DOHH2 (cell line): Measurements from ENCODE around the gene PGM2.

Experiments used
- H3F3A ChIP-seq: fragments of 200-600 bp; sonication (generic), shearing (Covaris generic); 2 replicates; pipeline ENCODE4 v1.6.0; 2016; ENCODE audit warnings: antibody characterized with exemption, mild to moderate bottlenecking; ENCODE audit not compliant: control insufficient read depth, insufficient read depth
- H3K27ac ChIP-seq: fragments of 200-600 bp; sonication (generic); 2 replicates; pipeline ENCODE4 v1.5.1; 2014; ENCODE audit warnings: low read depth, mild to moderate bottlenecking, low read length, moderate library complexity
- H3K27me3 ChIP-seq: fragments of 200-600 bp; sonication (generic); 2 replicates; pipeline ENCODE4 v1.6.1; 2014; ENCODE audit warnings: mild to moderate bottlenecking, low read length, mixed read lengths; ENCODE audit not compliant: control insufficient read depth
- H3K36me3 ChIP-seq: fragments of 200-600 bp; sonication (generic); 2 replicates; pipeline ENCODE4 v1.6.1; 2014; ENCODE audit warnings: mild to moderate bottlenecking, low read length, moderate library complexity, mixed read lengths; ENCODE audit not compliant: control insufficient read depth
- H3K4me1 ChIP-seq: fragments of 200-600 bp; sonication (generic); 2 replicates; pipeline ENCODE4 v1.6.1; 2014; ENCODE audit warnings: mild to moderate bottlenecking, low read length, mixed read lengths; ENCODE audit not compliant: control insufficient read depth
- H3K4me2 ChIP-seq: fragments of 200-600 bp; sonication (generic); 2 replicates; pipeline ENCODE4 v1.6.0; 2014; ENCODE audit warnings: mild to moderate bottlenecking, low read length, moderate library complexity
- H3K4me3 ChIP-seq: fragments of 200-600 bp; sonication (generic); 2 replicates; pipeline ENCODE4 v1.5.1; 2014; ENCODE audit warnings: mild to moderate bottlenecking, low read length, mixed read lengths
- H3K79me2 ChIP-seq: fragments of 200-600 bp; sonication (generic); 2 replicates; pipeline ENCODE4 v1.6.1; 2014; ENCODE audit warnings: mild to moderate bottlenecking, low read length, mixed read lengths; ENCODE audit not compliant: control insufficient read depth
- H3K9me2 ChIP-seq: fragments of 200-600 bp; sonication (generic); replicated peaks from 2 replicates; pipeline ENCODE4 v1.6.1; 2014; ENCODE audit warnings: mild to moderate bottlenecking, low read length, mixed read lengths; ENCODE audit not compliant: control insufficient read depth
- H3K9me3 ChIP-seq: fragments of 200-600 bp; sonication (generic); 2 replicates; pipeline ENCODE4 v1.6.1; 2014; ENCODE audit warnings: antibody characterized with exemption, low read length, mixed read lengths; ENCODE audit not compliant: control insufficient read depth, insufficient read depth
- H4K20me1 ChIP-seq: fragments of 200-600 bp; sonication (generic); 2 replicates; pipeline ENCODE4 v1.6.0; 2014; ENCODE audit warnings: low read depth, mild to moderate bottlenecking, antibody characterized with exemption, low read length, moderate library complexity; ENCODE audit not compliant: control insufficient read depth, insufficient read depth
- CTCF ChIP-seq: fragments of 200-600 bp; sonication (generic); IDR thresholded peaks from one replicate; pipeline ENCODE4 v1.5.1; 2014; ENCODE audit warnings: antibody characterized with exemption, mild to moderate bottlenecking, low read depth, low read length; ENCODE audit not compliant: poor library complexity, severe bottlenecking
- EZH2phosphoT487 ChIP-seq: fragments of 200-600 bp; sonication (generic); IDR thresholded peaks from 2 replicates; pipeline ENCODE4 v1.6.1; 2017; ENCODE audit warnings: borderline replicate concordance, mild to moderate bottlenecking, antibody characterized with exemption, low read length, moderate library complexity, mixed read lengths

PGM2 gene

DNA sequence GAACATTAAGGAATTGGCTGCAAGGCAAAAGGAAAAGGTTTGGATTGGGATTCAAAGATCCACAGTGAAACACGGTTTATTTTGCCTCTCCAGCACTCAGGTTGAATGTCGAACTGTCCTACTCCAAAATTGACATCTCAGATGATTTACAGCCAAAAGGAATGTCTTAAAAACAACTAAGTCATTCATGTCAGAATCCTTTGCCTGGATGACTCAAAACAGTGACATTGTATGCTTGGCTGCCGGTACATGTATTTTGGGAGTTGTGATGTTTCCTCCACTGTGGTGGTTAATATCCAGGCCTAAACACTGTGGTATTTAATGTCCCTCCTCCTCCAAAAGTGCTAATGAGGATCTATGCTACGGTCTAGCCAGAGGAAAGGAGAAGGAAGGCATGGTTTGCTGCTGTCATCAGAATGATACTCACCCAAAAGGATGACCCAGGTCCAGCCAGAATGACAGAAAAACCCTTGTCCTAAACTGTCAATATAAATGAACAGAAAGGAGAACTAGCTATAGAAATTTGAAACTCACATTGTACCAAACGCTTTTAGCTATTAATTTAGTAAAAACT is 20.9 kb downstream of the PGM2 start:
- H4K20me1 ChIP-seq: no peaks in the 10 kb centered on the region
- H3K79me2 ChIP-seq: no peaks in the 10 kb centered on the region
- H3K9me3 ChIP-seq: no peaks in the 10 kb centered on the region
- H3K9me2 ChIP-seq: no peaks in the 10 kb centered on the region
- H3K27me3 ChIP-seq: no peaks in the 10 kb centered on the region
- H3K4me2 ChIP-seq: no peak overlapping the region
- H3K36me3 ChIP-seq: peaks cover 71% of the 10 kb centered on the region
- H3K27ac ChIP-seq: no peak overlapping the region
- peaks cover 13% of the 10 kb centered on the region for H3K4me1 ChIP-seq
- peaks cover 4% of the 10 kb centered on the region; the same call in 1 of the 2 replicates for H3F3A ChIP-seq
- no peak overlapping the region for H3K4me3 ChIP-seq
- no peak for TF ChIP-seq CTCF
- no peak for TF ChIP-seq EZH2phosphoT487

DNA sequence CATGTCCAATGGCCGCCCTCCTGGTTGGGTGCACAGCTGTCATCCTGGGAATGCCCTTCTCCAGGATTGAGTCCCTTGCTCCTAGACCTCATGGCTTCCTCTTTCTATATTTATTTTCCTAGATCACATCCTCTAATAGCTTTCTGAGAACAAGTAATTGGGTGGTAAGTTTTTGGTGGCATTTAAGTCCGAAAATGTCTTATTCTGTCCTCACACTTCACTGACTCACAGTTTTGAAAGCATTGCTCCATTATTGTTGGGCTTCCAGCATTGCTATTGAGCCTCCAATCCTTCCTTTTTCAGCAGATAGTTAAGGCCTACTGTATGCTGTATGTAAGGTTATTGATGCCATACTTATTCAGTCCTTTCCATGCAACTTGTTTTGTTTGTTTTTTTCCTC is 25.9 kb downstream of the PGM2 start:
- no peaks in the 10 kb centered on the region for H3K79me2 ChIP-seq
- TF ChIP-seq EZH2phosphoT487 (no peak), CTCF (no peak)
- no peak overlapping the region for H3K4me3 ChIP-seq
- H3K4me2 ChIP-seq: no peak overlapping the region
- H3K9me2 ChIP-seq: no peaks in the 10 kb centered on the region
- H4K20me1 ChIP-seq: no peaks in the 10 kb centered on the region
- peaks cover 4% of the 10 kb centered on the region; the same call in 1 of the 2 replicates for H3F3A ChIP-seq
- H3K27me3 ChIP-seq: no peaks in the 10 kb centered on the region
- H3K36me3 ChIP-seq: peaks cover 56% of the 10 kb centered on the region
- no peaks in the 10 kb centered on the region for H3K9me3 ChIP-seq
- peaks cover 13% of the 10 kb centered on the region for H3K4me1 ChIP-seq
- no peak overlapping the region for H3K27ac ChIP-seq

GRCh38 chr4:37858112-37858511 is 31.6 kb downstream of the PGM2 start:
- TF ChIP-seq EZH2phosphoT487 (no peak), CTCF (no peak)
- Histone ChIP-seq H3K36me3 (peaks cover 61% of the 10 kb centered on the region), H3F3A (no peaks in the 10 kb centered on the region), H3K4me1 (no peaks in the 10 kb centered on the region), H3K4me2 (no peak overlapping the region), H3K27ac (no peak overlapping the region), H3K9me3 (no peaks in the 10 kb centered on the region), H3K9me2 (no peaks in the 10 kb centered on the region), H4K20me1 (no peaks in the 10 kb centered on the region), H3K27me3 (no peaks in the 10 kb centered on the region), H3K4me3 (no peak overlapping the region), H3K79me2 (no peaks in the 10 kb centered on the region)
